Neural progenitor cell (in vitro differentiated cells): ENCODE results near the gene ABHD3. TPM values are rescaled to one million over a fixed set of nuclear protein-coding genes. Genes with fewer than 3 reads are reported as not detected.

Experiments
- DNase-seq: peaks from one replicate; pipeline ENCODE4 v3.0.0-alpha.2; 2016; ENCODE audit warnings: low spot score
- H2AFZ ChIP-seq: fragments of 200-600 bp; sonication (generic); replicated peaks from 2 replicates; pipeline ENCODE4 v1.6.1; 2016; ENCODE audit warnings: antibody characterized with exemption
- H3F3A ChIP-seq: fragments of 200-600 bp; sonication (generic); 2 replicates; pipeline ENCODE4 v1.6.1; 2016; ENCODE audit warnings: antibody characterized with exemption, low read depth
- H3K27ac ChIP-seq: fragments of 200-600 bp; sonication (generic); 2 replicates; pipeline ENCODE4 v1.5.1; 2016; ENCODE audit warnings: mild to moderate bottlenecking
- H3K27me3 ChIP-seq: fragments of 200-600 bp; sonication (generic); 2 replicates; pipeline ENCODE4 v1.6.1; 2016; ENCODE audit warnings: mild to moderate bottlenecking, moderate library complexity
- H3K36me3 ChIP-seq: fragments of 200-600 bp; sonication (generic); 2 replicates; pipeline ENCODE4 v1.5.1; 2016
- H3K4me1 ChIP-seq: fragments of 200-600 bp; sonication (generic); 2 replicates; pipeline ENCODE4 v1.6.1; 2016; ENCODE audit warnings: mixed run types
- H3K4me2 ChIP-seq: fragments of 200-600 bp; sonication (generic); 2 replicates; pipeline ENCODE4 v1.6.1; 2016
- H3K4me3 ChIP-seq: fragments of 200-600 bp; sonication (generic); 2 replicates; pipeline ENCODE4 v1.5.1; 2016
- H3K79me2 ChIP-seq: fragments of 200-600 bp; sonication (generic); 2 replicates; pipeline ENCODE4 v1.6.1; 2016; ENCODE audit warnings: low read depth
- H3K9ac ChIP-seq: fragments of 200-600 bp; sonication (generic); 2 replicates; pipeline ENCODE4 v1.6.1; 2016
- H3K9me3 ChIP-seq: fragments of 200-600 bp; sonication (generic); 2 replicates; pipeline ENCODE4 v1.5.1; 2016; ENCODE audit warnings: low read depth
- H4K20me1 ChIP-seq: fragments of 200-600 bp; sonication (generic); 2 replicates; pipeline ENCODE4 v1.6.1; 2016; ENCODE audit warnings: low read depth
- H3K27ac Mint-ChIP-seq: 3 replicates; pipeline ENCODE4 v1.8.0; 2021; ENCODE audit warnings: mixed read lengths
- H3K27me3 Mint-ChIP-seq: 2 replicates; pipeline ENCODE4 v1.8.0; 2022; ENCODE audit warnings: low read depth, mild to moderate bottlenecking, inconsistent platforms, moderate library complexity, mixed read lengths; ENCODE audit not compliant: insufficient read depth
- H3K36me3 Mint-ChIP-seq: 3 replicates; pipeline ENCODE4 v1.8.0; 2021; ENCODE audit warnings: mixed read lengths
- H3K4me1 Mint-ChIP-seq: 3 replicates; pipeline ENCODE4 v1.8.0; 2021; ENCODE audit warnings: mixed read lengths
- H3K4me3 Mint-ChIP-seq: 3 replicates; pipeline ENCODE4 v1.8.0; 2021; ENCODE audit warnings: mild to moderate bottlenecking, moderate library complexity, mixed read lengths
- H3K9me3 Mint-ChIP-seq: 3 replicates; pipeline ENCODE4 v1.8.0; 2020; ENCODE audit warnings: mixed read lengths
- EZH2 ChIP-seq: fragments of 200-600 bp; sonication (generic); IDR thresholded peaks from 2 replicates; pipeline ENCODE4 v1.6.1; 2017; ENCODE audit warnings: antibody characterized with exemption, mild to moderate bottlenecking, moderate library complexity
- EZH2phosphoT487 ChIP-seq: fragments of 200-600 bp; sonication (generic); IDR thresholded peaks from 2 replicates; pipeline ENCODE4 v1.6.1; 2017; ENCODE audit warnings: antibody characterized with exemption
- total RNA-seq: library from RNA; depleted of rRNA; stranded (reverse); fragments of >200 nt; gene quantifications from 2 replicates; pipeline ENCODE4 v1.2.3, GENCODE V29; 2015; ENCODE audit warnings: low replicate concordance
- TF ChIP-seq, protein P1 (sequence below): fragments of 200-600 bp; sonication (generic); IDR thresholded peaks from 2 replicates; pipeline ENCODE4 v1.5.1; 2017; ENCODE audit warnings: antibody characterized with exemption, mild to moderate bottlenecking

ABHD3 gene
- total RNA-seq, 1 donor from 2014 or later: 21.0 TPM

DNA sequence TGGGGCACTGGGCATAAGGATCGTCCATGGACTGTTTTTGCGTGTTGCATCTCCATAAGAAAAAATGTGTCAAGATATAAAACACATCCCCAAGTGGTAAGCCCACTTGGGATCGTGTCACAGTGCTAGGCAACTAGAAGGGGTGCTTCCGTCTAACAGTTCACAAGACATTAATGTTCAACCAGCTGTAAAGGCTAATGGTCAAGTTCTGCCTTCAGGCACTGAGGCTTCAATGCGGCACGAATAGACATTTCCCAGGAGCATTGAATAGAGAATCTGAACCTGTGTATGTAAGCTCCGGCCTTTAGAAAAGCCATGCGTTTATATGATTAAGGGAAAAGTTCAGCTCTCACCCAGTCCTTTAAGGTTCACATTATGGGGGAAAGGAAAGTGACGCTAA is 42.0 kb downstream of the ABHD3 start:
- no peak overlapping the region for H3K4me2 ChIP-seq
- H3K9me3 Mint-ChIP-seq: no peaks in the 10 kb centered on the region
- DNase-seq: no peak
- no peaks in the 10 kb centered on the region for H3K79me2 ChIP-seq
- H3K27ac ChIP-seq: no peak overlapping the region
- no peak overlapping the region for H3K9ac ChIP-seq
- peaks cover under 1% of the 10 kb centered on the region for H3K36me3 Mint-ChIP-seq
- H4K20me1 ChIP-seq: no peaks in the 10 kb centered on the region
- no peaks in the 10 kb centered on the region for H3K4me1 Mint-ChIP-seq
- TF ChIP-seq, protein P1, sequence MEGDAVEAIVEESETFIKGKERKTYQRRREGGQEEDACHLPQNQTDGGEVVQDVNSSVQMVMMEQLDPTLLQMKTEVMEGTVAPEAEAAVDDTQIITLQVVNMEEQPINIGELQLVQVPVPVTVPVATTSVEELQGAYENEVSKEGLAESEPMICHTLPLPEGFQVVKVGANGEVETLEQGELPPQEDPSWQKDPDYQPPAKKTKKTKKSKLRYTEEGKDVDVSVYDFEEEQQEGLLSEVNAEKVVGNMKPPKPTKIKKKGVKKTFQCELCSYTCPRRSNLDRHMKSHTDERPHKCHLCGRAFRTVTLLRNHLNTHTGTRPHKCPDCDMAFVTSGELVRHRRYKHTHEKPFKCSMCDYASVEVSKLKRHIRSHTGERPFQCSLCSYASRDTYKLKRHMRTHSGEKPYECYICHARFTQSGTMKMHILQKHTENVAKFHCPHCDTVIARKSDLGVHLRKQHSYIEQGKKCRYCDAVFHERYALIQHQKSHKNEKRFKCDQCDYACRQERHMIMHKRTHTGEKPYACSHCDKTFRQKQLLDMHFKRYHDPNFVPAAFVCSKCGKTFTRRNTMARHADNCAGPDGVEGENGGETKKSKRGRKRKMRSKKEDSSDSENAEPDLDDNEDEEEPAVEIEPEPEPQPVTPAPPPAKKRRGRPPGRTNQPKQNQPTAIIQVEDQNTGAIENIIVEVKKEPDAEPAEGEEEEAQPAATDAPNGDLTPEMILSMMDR: no peak
- TF ChIP-seq EZH2phosphoT487 (no peak), EZH2 (no peak)
- no peak overlapping the region for H3K4me3 ChIP-seq
- H3K4me1 ChIP-seq: no peaks in the 10 kb centered on the region
- H3K4me3 Mint-ChIP-seq: no peak overlapping the region
- no peaks in the 10 kb centered on the region for H3K36me3 ChIP-seq
- no peaks in the 10 kb centered on the region for H3K9me3 ChIP-seq
- no peaks in the 10 kb centered on the region for H3K27me3 ChIP-seq
- H3K27me3 Mint-ChIP-seq: no peaks in the 10 kb centered on the region
- H3F3A ChIP-seq: no peaks in the 10 kb centered on the region
- H2AFZ ChIP-seq: no peak overlapping the region
- no peak overlapping the region for H3K27ac Mint-ChIP-seq

DNA sequence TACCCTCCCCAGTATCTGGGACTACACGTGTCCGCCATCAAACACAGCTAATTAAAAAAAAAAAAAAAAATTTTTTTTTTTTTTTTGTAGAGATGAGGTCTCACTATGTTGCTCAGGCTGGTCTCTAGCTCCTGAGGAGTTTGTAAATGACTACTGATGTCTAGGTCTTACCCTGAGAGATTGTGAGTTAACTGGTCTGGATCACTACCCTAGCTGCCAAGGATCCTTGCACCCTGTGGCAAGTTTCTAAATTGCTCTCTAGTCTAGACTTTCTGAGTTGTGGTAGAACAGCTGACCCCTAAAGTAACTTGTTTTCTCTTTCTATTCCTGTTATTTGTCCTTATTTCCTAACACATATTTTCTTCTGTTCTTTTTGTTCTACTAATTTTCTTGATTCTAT is 44.5 kb downstream of the ABHD3 start:
- Mint-ChIP-seq H3K27ac (no peak overlapping the region), H3K4me3 (no peak overlapping the region), H3K27me3 (no peaks in the 10 kb centered on the region), H3K36me3 (peaks cover 4% of the 10 kb centered on the region), H3K9me3 (no peaks in the 10 kb centered on the region), H3K4me1 (no peaks in the 10 kb centered on the region)
- no peak overlapping the region for H3K9ac ChIP-seq
- no peak for TF ChIP-seq EZH2phosphoT487
- no peak for TF ChIP-seq EZH2
- TF ChIP-seq, protein P1: no peak
- H3K4me1 ChIP-seq: no peaks in the 10 kb centered on the region
- DNase-seq: no peak
- H4K20me1 ChIP-seq: no peaks in the 10 kb centered on the region
- H3K36me3 ChIP-seq: no peaks in the 10 kb centered on the region
- H3K4me2 ChIP-seq: no peak overlapping the region
- no peaks in the 10 kb centered on the region for H3F3A ChIP-seq
- H3K4me3 ChIP-seq: no peak overlapping the region
- no peak overlapping the region for H2AFZ ChIP-seq
- no peak overlapping the region for H3K27ac ChIP-seq
- H3K9me3 ChIP-seq: no peaks in the 10 kb centered on the region
- no peaks in the 10 kb centered on the region for H3K79me2 ChIP-seq
- no peaks in the 10 kb centered on the region for H3K27me3 ChIP-seq

GRCh38 chr18:21656402-21656801 is 48.2 kb downstream of the ABHD3 start:
- Histone ChIP-seq H3K36me3 (no peaks in the 10 kb centered on the region), H3K27me3 (no peaks in the 10 kb centered on the region), H3K9me3 (no peaks in the 10 kb centered on the region), H3K4me1 (no peaks in the 10 kb centered on the region), H3K79me2 (no peaks in the 10 kb centered on the region), H3F3A (no peaks in the 10 kb centered on the region), H3K9ac (no peak overlapping the region), H3K27ac (no peak overlapping the region), H4K20me1 (no peaks in the 10 kb centered on the region), H3K4me3 (no peak overlapping the region), H3K4me2 (no peak overlapping the region), H2AFZ (no peak overlapping the region)
- TF ChIP-seq, protein P1: no peak
- TF ChIP-seq EZH2 (no peak), EZH2phosphoT487 (no peak)
- Mint-ChIP-seq H3K27me3 (no peaks in the 10 kb centered on the region), H3K4me1 (no peaks in the 10 kb centered on the region), H3K4me3 (no peak overlapping the region), H3K9me3 (no peaks in the 10 kb centered on the region), H3K27ac (no peak overlapping the region), H3K36me3 (peaks cover 10% of the 10 kb centered on the region)
- DNase-seq: no peak
